Transverse colon (tissue), 4 donors: ENCODE data around the gene MRPS18A.

ENCODE experiments used
- CTCF ChIP-seq, 5 experiments: fragments of 200-600 bp in 3 of 5; fragments of 450-650 bp in 2 of 5; sonication (generic) in 3 of 5; IDR thresholded peaks; 1 replicate in 2 of 5; 2 replicates in 3 of 5; pipeline ENCODE4 v1.5.1; 2016 to 2017; ENCODE audit warnings: antibody characterized with exemption in 5 of 5, inconsistent platforms in 3 of 5, mild to moderate bottlenecking in 2 of 5, moderate library complexity in 1 of 5
- EP300 ChIP-seq: sonication (generic); formaldehyde crosslinking; IDR thresholded peaks from one replicate; pipeline ENCODE4 v1.6.1; 2017; ENCODE audit warnings: antibody characterized with exemption, low read depth
- POLR2A ChIP-seq: fragments of 450-650 bp; IDR thresholded peaks from one replicate; pipeline ENCODE4 v1.6.1; 2016; ENCODE audit warnings: antibody characterized with exemption, mild to moderate bottlenecking, moderate library complexity
- POLR2AphosphoS5 ChIP-seq, 3 donors: sonication (generic); formaldehyde crosslinking; IDR thresholded peaks; one replicate each; pipeline ENCODE4 v1.6.1; 2016; ENCODE audit warnings: antibody characterized with exemption in 3 of 3

GRCh38 chr6:43718387-43719105 lies 31.0 kb upstream of the MRPS18A start:
- no peak for TF ChIP-seq CTCF (IDR thresholded peaks at IDR 0.05)
- TF ChIP-seq POLR2A = no peak
- no peak for TF ChIP-seq EP300
- TF ChIP-seq POLR2AphosphoS5 (IDR thresholded peaks at IDR 0.05) = no peak
